Measurements from ENCODE around the gene CHKB.

CHKB gene

GRCh38 chr22:50532824-50533796 is 49.5 kb downstream of the CHKB start:
- Histone ChIP-seq H3K36me3 (no peaks in the 10 kb centered on the region), H3K4me3 (ENCODE audit: low read depth, low read length) (peak overlapping the region; percentile 71), H3K27ac (no peak overlapping the region), H3K27me3 (ENCODE audit: insufficient read depth, low read depth, severe bottlenecking) (no peaks in the 10 kb centered on the region), H3K9me3 (ENCODE audit: severe bottlenecking) (peaks cover 11% of the 10 kb centered on the region)
- no peak for TF ChIP-seq CTCF (IDR thresholded peaks at IDR 0.05; ENCODE audit: low read depth, low read length)
- no peak for DNase-seq

GRCh38 chr22:50531962-50532674 is 50.5 kb downstream of the CHKB start:
- DNase-seq: peak; percentile 65
- no peaks in the 10 kb centered on the region for H3K36me3 ChIP-seq
- no peak for TF ChIP-seq CTCF (IDR thresholded peaks at IDR 0.05; ENCODE audit: low read depth, low read length)
- peaks cover 11% of the 10 kb centered on the region for H3K9me3 ChIP-seq (ENCODE audit: severe bottlenecking)
- no peaks in the 10 kb centered on the region for H3K27me3 ChIP-seq (ENCODE audit: insufficient read depth, low read depth, severe bottlenecking)
- peak overlapping the region; percentile 71 for H3K4me3 ChIP-seq (ENCODE audit: low read depth, low read length)
- H3K27ac ChIP-seq: peak overlapping the region; percentile 29; the same call in 1 of the 2 replicates

- no peak overlapping the region; the same call in 1 of the 2 replicates for H3K27ac ChIP-seq
- TF ChIP-seq CTCF (IDR thresholded peaks at IDR 0.05; ENCODE audit: low read depth, low read length): no peak
- H3K36me3 ChIP-seq: no peaks in the 10 kb centered on the region
- H3K4me3 ChIP-seq (ENCODE audit: low read depth, low read length): peak overlapping the region; percentile 71
- no peaks in the 10 kb centered on the region for H3K27me3 ChIP-seq (ENCODE audit: insufficient read depth, low read depth, severe bottlenecking)
- peak; percentile 43 for DNase-seq
- H3K9me3 ChIP-seq (ENCODE audit: severe bottlenecking): peaks cover 11% of the 10 kb centered on the region
These were observed 51.1 kb downstream of the CHKB start for GRCh38 chr22:50531546-50531961.

GRCh38 chr22:50530877-50531545 is 51.6 kb downstream of the CHKB start:
- no peak overlapping the region for H3K27ac ChIP-seq
- no peaks in the 10 kb centered on the region for H3K27me3 ChIP-seq (ENCODE audit: insufficient read depth, low read depth, severe bottlenecking)
- no peak for DNase-seq
- no peaks in the 10 kb centered on the region for H3K36me3 ChIP-seq
- H3K4me3 ChIP-seq (ENCODE audit: low read depth, low read length): no peak overlapping the region
- no peak for TF ChIP-seq CTCF (IDR thresholded peaks at IDR 0.05; ENCODE audit: low read depth, low read length)
- H3K9me3 ChIP-seq (ENCODE audit: severe bottlenecking): peaks cover 11% of the 10 kb centered on the region

GRCh38 chr22:50530580-50530876 is 52.1 kb downstream of the CHKB start:
- no peak overlapping the region for H3K27ac ChIP-seq
- H3K4me3 ChIP-seq (ENCODE audit: low read depth, low read length): no peak overlapping the region
- no peak for DNase-seq
- no peaks in the 10 kb centered on the region for H3K27me3 ChIP-seq (ENCODE audit: insufficient read depth, low read depth, severe bottlenecking)
- TF ChIP-seq CTCF (IDR thresholded peaks at IDR 0.05; ENCODE audit: low read depth, low read length): no peak
- no peaks in the 10 kb centered on the region for H3K36me3 ChIP-seq
- H3K9me3 ChIP-seq (ENCODE audit: severe bottlenecking): peaks cover 11% of the 10 kb centered on the region

Data from WERI-Rb-1 (cell line).